Nephron progenitor cell (in vitro differentiated cells): ENCODE results near the gene EI24.

Experiments
- DNase-seq: peaks from one replicate; pipeline ENCODE4 v3.0.0; 2021
- H3K27ac Mint-ChIP-seq: 2 replicates; pipeline ENCODE4 v1.8.0; 2021; ENCODE audit warnings: mild to moderate bottlenecking, moderate library complexity, mixed read lengths
- H3K27me3 Mint-ChIP-seq: 2 replicates; pipeline ENCODE4 v1.8.0; 2021; ENCODE audit warnings: mild to moderate bottlenecking, low read depth, mixed read lengths; ENCODE audit not compliant: poor library complexity
- H3K36me3 Mint-ChIP-seq: 2 replicates; pipeline ENCODE4 v1.8.0; 2021; ENCODE audit warnings: low read depth, mixed read lengths
- H3K4me1 Mint-ChIP-seq: 2 replicates; pipeline ENCODE4 v1.8.0; 2021; ENCODE audit warnings: mixed read lengths
- H3K4me3 Mint-ChIP-seq: 2 replicates; pipeline ENCODE4 v1.8.0; 2021; ENCODE audit warnings: mild to moderate bottlenecking, moderate library complexity, mixed read lengths
- H3K9me3 Mint-ChIP-seq: 2 replicates; pipeline ENCODE4 v1.8.0; 2021; ENCODE audit warnings: mild to moderate bottlenecking, moderate library complexity, mixed read lengths
- TF ChIP-seq, protein P1 (sequence below): fragments of 200-600 bp; sonication (generic); IDR thresholded peaks from 2 replicates; pipeline ENCODE4 v1.5.0; 2021; ENCODE audit warnings: antibody characterized with exemption

The EI24 gene

DNA sequence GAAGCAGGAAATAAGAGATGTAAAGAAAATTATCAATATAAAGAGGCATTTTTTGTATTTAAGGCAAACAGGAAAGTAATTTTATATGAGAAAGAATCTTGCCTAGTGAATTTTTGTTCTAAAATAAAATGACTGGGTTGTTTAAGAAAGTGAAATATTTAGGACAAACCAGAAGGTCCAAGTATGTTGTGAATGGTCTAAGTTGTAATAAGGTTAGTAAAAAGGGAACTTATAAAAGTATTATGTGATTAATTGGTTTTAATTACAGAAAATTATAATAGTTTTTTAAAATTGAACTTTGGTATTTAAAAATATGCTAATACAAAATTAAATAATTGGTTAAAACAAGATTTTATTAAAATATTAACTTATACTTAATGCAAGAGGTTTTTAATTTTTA, 26.6 kb upstream of the EI24 start:
- Mint-ChIP-seq H3K27ac (no peak overlapping the region), H3K27me3 (peaks cover 3% of the 10 kb centered on the region), H3K4me3 (no peak overlapping the region), H3K36me3 (peaks cover 8% of the 10 kb centered on the region), H3K4me1 (no peaks in the 10 kb centered on the region), H3K9me3 (peaks cover 30% of the 10 kb centered on the region)
- TF ChIP-seq, protein P1, sequence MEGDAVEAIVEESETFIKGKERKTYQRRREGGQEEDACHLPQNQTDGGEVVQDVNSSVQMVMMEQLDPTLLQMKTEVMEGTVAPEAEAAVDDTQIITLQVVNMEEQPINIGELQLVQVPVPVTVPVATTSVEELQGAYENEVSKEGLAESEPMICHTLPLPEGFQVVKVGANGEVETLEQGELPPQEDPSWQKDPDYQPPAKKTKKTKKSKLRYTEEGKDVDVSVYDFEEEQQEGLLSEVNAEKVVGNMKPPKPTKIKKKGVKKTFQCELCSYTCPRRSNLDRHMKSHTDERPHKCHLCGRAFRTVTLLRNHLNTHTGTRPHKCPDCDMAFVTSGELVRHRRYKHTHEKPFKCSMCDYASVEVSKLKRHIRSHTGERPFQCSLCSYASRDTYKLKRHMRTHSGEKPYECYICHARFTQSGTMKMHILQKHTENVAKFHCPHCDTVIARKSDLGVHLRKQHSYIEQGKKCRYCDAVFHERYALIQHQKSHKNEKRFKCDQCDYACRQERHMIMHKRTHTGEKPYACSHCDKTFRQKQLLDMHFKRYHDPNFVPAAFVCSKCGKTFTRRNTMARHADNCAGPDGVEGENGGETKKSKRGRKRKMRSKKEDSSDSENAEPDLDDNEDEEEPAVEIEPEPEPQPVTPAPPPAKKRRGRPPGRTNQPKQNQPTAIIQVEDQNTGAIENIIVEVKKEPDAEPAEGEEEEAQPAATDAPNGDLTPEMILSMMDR = no peak
- DNase-seq = no peak

DNA sequence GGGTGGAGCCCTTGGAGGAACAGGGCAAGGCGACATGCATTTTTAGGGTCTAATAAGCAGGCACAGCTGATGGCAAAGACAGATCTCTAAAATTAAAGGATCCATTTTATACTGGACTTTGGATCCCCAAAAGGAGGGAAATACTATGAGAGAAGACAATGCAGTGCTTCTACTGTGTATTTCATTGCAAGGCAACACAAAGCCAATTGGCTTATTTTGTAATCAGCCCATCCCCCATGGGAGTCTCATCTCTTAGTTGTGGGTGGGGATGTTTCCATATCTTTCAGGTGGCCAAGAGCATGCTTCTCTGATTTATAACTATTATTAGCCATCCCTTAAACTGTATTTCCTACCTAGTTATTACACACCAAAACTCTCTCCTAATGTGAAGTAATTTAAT, 18.5 kb upstream of the EI24 start:
- H3K27me3 Mint-ChIP-seq = peaks cover 16% of the 10 kb centered on the region
- H3K27ac Mint-ChIP-seq = no peak overlapping the region
- no peak overlapping the region for H3K4me3 Mint-ChIP-seq
- peaks cover 5% of the 10 kb centered on the region for H3K36me3 Mint-ChIP-seq
- no peaks in the 10 kb centered on the region for H3K4me1 Mint-ChIP-seq
- TF ChIP-seq, protein P1 = no peak
- no peak for DNase-seq
- H3K9me3 Mint-ChIP-seq = peaks cover 56% of the 10 kb centered on the region

DNA sequence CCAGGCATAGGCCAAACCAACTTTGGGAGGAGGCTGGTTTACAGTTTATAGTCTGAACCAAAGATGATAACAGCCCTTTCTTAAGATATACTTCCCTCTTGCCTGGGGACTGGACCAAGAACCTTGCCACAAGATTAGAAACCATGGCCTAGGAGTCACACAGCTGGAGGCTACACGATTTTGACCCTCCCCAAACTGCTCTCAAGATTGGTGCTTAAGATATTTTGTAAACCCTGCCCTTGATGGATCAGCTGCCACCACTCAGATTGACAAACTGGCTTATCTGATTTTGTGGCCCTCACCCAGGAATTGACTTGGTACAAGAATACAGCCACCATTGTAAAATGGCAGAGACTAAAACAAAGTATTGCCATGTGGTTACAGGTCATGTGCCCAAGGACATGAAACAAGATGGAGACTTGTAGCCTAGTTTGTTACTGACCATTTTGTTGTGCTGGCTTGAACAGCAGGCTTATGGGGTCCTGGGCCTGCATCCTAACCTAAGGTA, 17.4 kb upstream of the EI24 start:
- peaks cover 19% of the 10 kb centered on the region for H3K27me3 Mint-ChIP-seq
- H3K9me3 Mint-ChIP-seq = peaks cover 60% of the 10 kb centered on the region
- H3K27ac Mint-ChIP-seq = no peak overlapping the region
- peaks cover 5% of the 10 kb centered on the region for H3K36me3 Mint-ChIP-seq
- TF ChIP-seq, protein P1 = no peak
- H3K4me3 Mint-ChIP-seq = no peak overlapping the region
- no peak for DNase-seq
- no peaks in the 10 kb centered on the region for H3K4me1 Mint-ChIP-seq

DNA sequence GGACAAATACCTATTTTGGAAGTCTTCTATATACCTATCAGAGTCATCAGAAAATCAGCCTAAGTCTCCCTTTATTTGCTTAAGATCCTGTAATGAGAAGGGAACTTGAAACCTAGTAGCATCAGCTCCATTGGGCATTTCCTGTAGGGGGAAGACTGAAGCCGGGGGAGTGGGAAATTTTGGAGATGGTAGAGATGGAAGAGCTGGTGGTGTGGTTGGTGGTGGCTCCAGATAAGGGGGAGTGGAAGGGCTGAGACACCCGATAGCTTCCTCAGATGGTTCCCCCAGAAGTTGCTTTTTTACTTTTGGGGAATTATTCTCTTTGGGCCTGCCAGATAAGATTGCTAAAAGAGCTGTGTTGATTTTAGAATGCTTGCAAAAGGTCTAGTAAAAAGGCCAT, 16.4 kb upstream of the EI24 start:
- Mint-ChIP-seq H3K9me3 (peaks cover 64% of the 10 kb centered on the region), H3K4me3 (no peak overlapping the region), H3K36me3 (peaks cover 5% of the 10 kb centered on the region), H3K27ac (no peak overlapping the region), H3K27me3 (peaks cover 16% of the 10 kb centered on the region), H3K4me1 (no peaks in the 10 kb centered on the region)
- no peak for DNase-seq
- TF ChIP-seq, protein P1 = no peak

DNA sequence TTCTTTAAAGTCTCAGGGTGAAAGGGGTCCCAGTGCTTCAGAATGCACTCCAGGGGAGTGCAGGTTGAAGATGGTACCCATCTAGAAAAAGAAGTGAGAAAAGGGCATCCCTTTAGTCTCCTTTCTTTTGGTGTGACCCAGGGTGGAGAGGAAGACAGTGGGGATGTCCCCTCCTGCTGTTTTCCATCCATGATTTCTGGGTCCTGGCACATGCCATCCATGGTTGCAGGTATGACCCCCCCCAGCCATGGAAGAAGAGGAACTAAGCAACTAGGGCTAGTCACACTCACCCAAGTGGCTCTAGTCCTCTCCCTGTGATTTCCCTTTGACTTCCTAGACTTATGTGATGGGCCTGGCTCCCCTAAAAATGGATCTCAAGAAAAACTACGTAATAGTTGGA, 15.9 kb upstream of the EI24 start:
- Mint-ChIP-seq H3K36me3 (peaks cover 5% of the 10 kb centered on the region), H3K9me3 (peaks cover 64% of the 10 kb centered on the region), H3K27ac (no peak overlapping the region), H3K4me1 (no peaks in the 10 kb centered on the region), H3K4me3 (no peak overlapping the region), H3K27me3 (peaks cover 16% of the 10 kb centered on the region)
- TF ChIP-seq, protein P1 = no peak
- no peak for DNase-seq

DNA sequence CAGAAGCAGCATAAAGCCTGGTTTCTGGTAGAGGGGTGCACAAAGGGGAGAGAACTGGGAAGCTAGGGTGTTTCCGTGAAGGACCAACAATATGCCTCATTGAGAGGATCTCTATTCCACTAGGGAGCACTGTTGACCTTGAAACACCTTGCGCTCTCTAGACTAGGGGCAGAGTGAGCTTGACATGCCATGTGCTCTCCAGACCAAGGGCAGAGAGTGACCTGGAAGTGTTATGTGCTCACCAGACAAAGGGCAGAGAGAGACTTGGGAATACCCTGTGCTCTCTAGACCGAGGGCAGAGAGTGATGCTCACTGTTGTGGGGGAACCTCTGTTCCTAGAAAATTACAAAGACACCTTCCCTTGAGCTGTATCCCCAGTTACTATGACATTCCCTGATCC, 15.2 kb upstream of the EI24 start:
- H3K27me3 Mint-ChIP-seq = peaks cover 16% of the 10 kb centered on the region
- peaks cover 5% of the 10 kb centered on the region for H3K36me3 Mint-ChIP-seq
- no peaks in the 10 kb centered on the region for H3K4me1 Mint-ChIP-seq
- TF ChIP-seq, protein P1 = no peak
- no peak overlapping the region for H3K4me3 Mint-ChIP-seq
- H3K27ac Mint-ChIP-seq = no peak overlapping the region
- DNase-seq = no peak
- peaks cover 64% of the 10 kb centered on the region for H3K9me3 Mint-ChIP-seq
